ENCODE results near the gene DUSP22. TPM values are rescaled to one million over a fixed set of nuclear protein-coding genes. Genes with fewer than 3 reads are reported as not detected.

DUSP22 gene
- total and polyA plus RNA-seq, 4 donors: 9.5 to 31.0 (median 20.1) TPM

GRCh38 chr6:339480-339879 lies 47.2 kb downstream of the DUSP22 start:
- Histone ChIP-seq H3K36me3 (ENCODE audit: control insufficient read depth in 4 of 4, insufficient read depth in 3 of 4, low read depth in 1 of 4, low read length in 3 of 4) (no peaks in the 10 kb centered on the region), H3K9me3 (ENCODE audit: control insufficient read depth in 4 of 4, low read length in 3 of 4) (no peaks in the 10 kb centered on the region), H3K9ac (ENCODE audit: low read depth in 1 of 2, low read length in 2 of 2) (no peak overlapping the region), H3K27ac (ENCODE audit: low read depth in 1 of 2, low read length in 2 of 2) (no peak overlapping the region), H3K4me1 (ENCODE audit: control insufficient read depth in 4 of 4, insufficient read depth in 4 of 4, low read length in 3 of 4) (peaks cover 0 to 3% (median 0%) of the 10 kb centered on the region in 4 donors), H3K27me3 (ENCODE audit: control insufficient read depth in 4 of 4, insufficient read depth in 4 of 4, low read length in 3 of 4) (no peaks in the 10 kb centered on the region), H3K4me3 (ENCODE audit: low read depth in 1 of 3, low read length in 3 of 3) (no peak overlapping the region)
- 73% methylated on average over 5 of the region's 5 CpGs for WGBS
- DNase-seq (ENCODE audit: low spot score): no peak
- no peak for TF ChIP-seq RXRA (IDR thresholded peaks at IDR 0.05)

- Histone ChIP-seq H3K27me3 (ENCODE audit: control insufficient read depth in 4 of 4, insufficient read depth in 4 of 4, low read length in 3 of 4) (no peaks in the 10 kb centered on the region), H3K36me3 (ENCODE audit: control insufficient read depth in 4 of 4, insufficient read depth in 3 of 4, low read depth in 1 of 4, low read length in 3 of 4) (no peaks in the 10 kb centered on the region), H3K9me3 (ENCODE audit: control insufficient read depth in 4 of 4, low read length in 3 of 4) (no peaks in the 10 kb centered on the region), H3K9ac (ENCODE audit: low read depth in 1 of 2, low read length in 2 of 2) (no peak overlapping the region), H3K27ac (ENCODE audit: low read depth in 1 of 2, low read length in 2 of 2) (no peak overlapping the region), H3K4me3 (ENCODE audit: low read depth in 1 of 3, low read length in 3 of 3) (no peak overlapping the region), H3K4me1 (ENCODE audit: control insufficient read depth in 4 of 4, insufficient read depth in 4 of 4, low read length in 3 of 4) (peaks cover 0 to 3% (median 0%) of the 10 kb centered on the region in 4 donors)
- no peak for TF ChIP-seq RXRA (IDR thresholded peaks at IDR 0.05)
- no peak for TF ChIP-seq FOXA1 (IDR thresholded peaks at IDR 0.05)
- no peak for TF ChIP-seq JUND (IDR thresholded peaks at IDR 0.05)
- no peak for TF ChIP-seq FOXA2 (IDR thresholded peaks at IDR 0.05)
- TF ChIP-seq GABPA (IDR thresholded peaks at IDR 0.05 in 1 of 2, conservative IDR thresholded peaks at IDR 0.05 in 1 of 2): no peak
- TF ChIP-seq NR2F2 (IDR thresholded peaks at IDR 0.05): no peak
- TF ChIP-seq RAD21 (IDR thresholded peaks at IDR 0.05): no peak
- 84% methylated on average over 6 of the region's 6 CpGs for WGBS
- no peak for DNase-seq (ENCODE audit: low spot score)
Observed at GRCh38 chr6:340186-340955, 48.1 kb downstream of the DUSP22 start.

GRCh38 chr6:340991-341827 lies 48.9 kb downstream of the DUSP22 start:
- TF ChIP-seq TAF1 (conservative IDR thresholded peaks at IDR 0.05) (no peak), RXRA (IDR thresholded peaks at IDR 0.05) (no peak)
- Histone ChIP-seq H3K27me3 (ENCODE audit: control insufficient read depth in 4 of 4, insufficient read depth in 4 of 4, low read length in 3 of 4) (no peaks in the 10 kb centered on the region), H3K9me3 (ENCODE audit: control insufficient read depth in 4 of 4, low read length in 3 of 4) (no peaks in the 10 kb centered on the region), H3K4me1 (ENCODE audit: control insufficient read depth in 4 of 4, insufficient read depth in 4 of 4, low read length in 3 of 4) (peaks cover 0 to 3% (median 0%) of the 10 kb centered on the region in 4 donors), H3K36me3 (ENCODE audit: control insufficient read depth in 4 of 4, insufficient read depth in 3 of 4, low read depth in 1 of 4, low read length in 3 of 4) (peaks cover 0 to 3% (median 0%) of the 10 kb centered on the region in 4 donors), H3K4me3 (ENCODE audit: low read depth in 1 of 3, low read length in 3 of 3) (no peak overlapping the region), H3K27ac (ENCODE audit: low read depth in 1 of 2, low read length in 2 of 2) (no peak overlapping the region), H3K9ac (ENCODE audit: low read depth in 1 of 2, low read length in 2 of 2) (no peak overlapping the region)
- WGBS: 87% methylated on average over 33 of the region's 33 CpGs
- no peak for DNase-seq (ENCODE audit: low spot score)

- H3K4me3 ChIP-seq (ENCODE audit: low read depth in 1 of 3, low read length in 3 of 3): no peak overlapping the region
- 75% methylated on average over 16 of the region's 16 CpGs for WGBS
- DNase-seq (ENCODE audit: low spot score): no peak
- no peak for TF ChIP-seq CTCF (IDR thresholded peaks at IDR 0.05; ENCODE audit: low read depth, low read length, missing input control)
- TF ChIP-seq HNF4A (conservative IDR thresholded peaks at IDR 0.05): no peak
- TF ChIP-seq TAF1 (conservative IDR thresholded peaks at IDR 0.05): no peak
- no peak for TF ChIP-seq EGR1 (IDR thresholded peaks at IDR 0.05; ENCODE audit: low read depth in 2 of 2)
- TF ChIP-seq FOXA2 (IDR thresholded peaks at IDR 0.05): no peak
- no peak for TF ChIP-seq GABPA (IDR thresholded peaks at IDR 0.05 in 1 of 2, conservative IDR thresholded peaks at IDR 0.05 in 1 of 2)
- no peak for TF ChIP-seq ZBTB33 (IDR thresholded peaks at IDR 0.05)
- no peak overlapping the region for H3K27ac ChIP-seq (ENCODE audit: low read depth in 1 of 2, low read length in 2 of 2)
- no peaks in the 10 kb centered on the region for H3K9me3 ChIP-seq (ENCODE audit: control insufficient read depth in 4 of 4, low read length in 3 of 4)
- peaks cover 0 to 6% (median 0%) of the 10 kb centered on the region in 4 donors for H3K36me3 ChIP-seq (ENCODE audit: control insufficient read depth in 4 of 4, insufficient read depth in 3 of 4, low read depth in 1 of 4, low read length in 3 of 4)
- H3K4me1 ChIP-seq (ENCODE audit: control insufficient read depth in 4 of 4, insufficient read depth in 4 of 4, low read length in 3 of 4): peaks cover 0 to 3% (median 0%) of the 10 kb centered on the region in 4 donors
- H3K9ac ChIP-seq (ENCODE audit: low read depth in 1 of 2, low read length in 2 of 2): no peak overlapping the region
- H3K27me3 ChIP-seq (ENCODE audit: control insufficient read depth in 4 of 4, insufficient read depth in 4 of 4, low read length in 3 of 4): no peaks in the 10 kb centered on the region
Observed at GRCh38 chr6:341914-342831, 49.9 kb downstream of the DUSP22 start.
